Activated CD8-positive, alpha-beta memory T cell treated with anti-CD3 and anti-CD28 coated beads, Interleukin-2, amount 10 ng/mL, durations not matched to agents 7 days and 5 days (primary cell): ENCODE data around the gene RCE1. TPM values are rescaled to one million over a fixed set of nuclear protein-coding genes. Genes with fewer than 3 reads are reported as not detected.
A peak's percentile ranks its signal among the peaks of the same experiment; 100 is the strongest.

ENCODE experiments used
- ATAC-seq: fragments of 150-1000 bp; cut with Tn5 transposase; one replicate; pipeline ENCODE4 v1.10.0; 2021; ENCODE audit warnings: moderate library complexity
- CTCF ChIA-PET: fragments of 350-600 bp; sonication (Branson Sonifier 250); formaldehyde crosslinking; loops from one replicate; lab custom pipeline; 2021; ENCODE audit warnings: antibody characterized with exemption; lab: Charles Lee
- DNase-seq: peaks from one replicate; pipeline ENCODE4 v3.0.0-alpha.2; 2020
- H3K27ac Mint-ChIP-seq: one replicate; pipeline ENCODE4 v1.8.0; 2021; ENCODE audit warnings: mild to moderate bottlenecking, mixed read lengths
- H3K27me3 Mint-ChIP-seq: one replicate; pipeline ENCODE4 v1.8.0; 2021; ENCODE audit warnings: mixed read lengths
- H3K36me3 Mint-ChIP-seq: one replicate; pipeline ENCODE4 v1.8.0; 2021; ENCODE audit warnings: mild to moderate bottlenecking, mixed read lengths
- H3K4me1 Mint-ChIP-seq: one replicate; pipeline ENCODE4 v1.8.0; 2021; ENCODE audit warnings: mixed read lengths
- H3K4me3 Mint-ChIP-seq: one replicate; pipeline ENCODE4 v1.8.0; 2021; ENCODE audit warnings: mild to moderate bottlenecking, moderate library complexity, mixed read lengths
- H3K9me3 Mint-ChIP-seq: one replicate; pipeline ENCODE4 v1.8.0; 2022; ENCODE audit warnings: low read depth, mixed read lengths
- total RNA-seq, 2 experiments: library from RNA; stranded (reverse); gene quantifications; one replicate each; pipeline ENCODE4 v1.2.3, GENCODE V29; 2021

The RCE1 gene
- total RNA-seq, 2 experiments from 2014 or later, result 24.1 to 25.7 TPM

DNA sequence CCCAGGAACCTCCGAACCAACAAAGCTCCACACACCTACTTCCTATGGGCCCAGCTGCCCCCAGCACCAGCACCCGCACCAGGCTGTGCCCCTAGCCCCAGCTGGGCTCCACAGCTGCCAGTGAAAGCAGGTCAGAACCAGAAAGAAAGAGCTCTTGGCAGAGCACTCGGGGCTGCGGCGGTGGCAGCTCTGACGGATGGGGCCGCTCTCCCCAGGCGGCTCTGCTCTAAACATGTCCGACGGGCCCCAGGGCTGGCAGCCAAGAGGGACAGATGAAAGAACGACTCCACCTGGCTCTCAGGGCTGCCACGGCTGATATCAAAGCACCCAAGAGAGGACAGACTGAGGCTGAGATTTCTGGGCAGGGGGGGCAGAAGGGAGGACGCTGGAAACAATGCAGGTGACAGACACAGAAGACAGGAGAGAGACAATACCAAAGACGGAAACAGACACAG lies 39.3 kb downstream of the RCE1 start:
- Mint-ChIP-seq H3K4me1 (peaks cover 14% of the 10 kb centered on the region), H3K27ac (no peak overlapping the region), H3K9me3 (no peaks in the 10 kb centered on the region), H3K4me3 (no peak overlapping the region), H3K27me3 (no peaks in the 10 kb centered on the region), H3K36me3 (no peaks in the 10 kb centered on the region)
- CTCF ChIA-PET, result interaction anchor here (0.6 to 3.5 kb wide), 11 partner anchors 9 to 732 kb away, joined by 3 to 14 read pairs (median 5); partner anchors contain the start of gene RCE1
- DNase-seq (no peak), ATAC-seq (no peak)

GRCh38 chr11:66883016-66883965 lies 40.0 kb downstream of the RCE1 start:
- H3K27me3 Mint-ChIP-seq, result no peaks in the 10 kb centered on the region
- CTCF ChIA-PET, result interaction anchor here (0.5 to 3.5 kb wide), 15 partner anchors 8 to 188 kb away, joined by 3 to 12 read pairs (median 3); no protein-coding TSS in a partner anchor
- no peaks in the 10 kb centered on the region for H3K36me3 Mint-ChIP-seq
- peaks cover 14% of the 10 kb centered on the region for H3K4me1 Mint-ChIP-seq
- DNase-seq, result peak; percentile 74
- peak; percentile 73 for ATAC-seq
- no peak overlapping the region for H3K4me3 Mint-ChIP-seq
- no peak overlapping the region for H3K27ac Mint-ChIP-seq
- no peaks in the 10 kb centered on the region for H3K9me3 Mint-ChIP-seq

DNA sequence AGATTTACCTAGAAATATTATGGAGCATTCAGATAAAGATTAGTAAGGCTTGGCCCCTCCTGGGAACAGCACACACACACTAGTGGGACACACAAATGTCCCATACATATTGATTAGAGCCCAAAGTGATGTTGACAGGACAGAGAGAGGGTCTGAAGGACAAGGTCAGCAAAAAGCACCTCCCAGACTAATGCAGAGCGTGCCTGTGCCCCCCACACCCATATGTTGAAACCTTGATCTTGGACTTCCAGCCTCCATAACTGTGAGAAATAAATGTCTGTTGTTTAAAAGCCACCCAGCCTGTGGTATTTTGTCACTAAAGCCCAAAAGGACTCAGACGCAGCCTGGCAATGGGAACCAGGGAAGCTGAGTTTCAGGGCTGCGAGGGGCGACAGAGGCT lies 41.2 kb downstream of the RCE1 start:
- Mint-ChIP-seq H3K27ac (no peak overlapping the region), H3K9me3 (no peaks in the 10 kb centered on the region), H3K4me3 (no peak overlapping the region), H3K4me1 (peaks cover 14% of the 10 kb centered on the region), H3K27me3 (no peaks in the 10 kb centered on the region), H3K36me3 (no peaks in the 10 kb centered on the region)
- CTCF ChIA-PET, result interaction anchor here (1.1 to 3.5 kb wide), 5 partner anchors 7 to 190 kb away, joined by 3 to 12 read pairs (median 4); no protein-coding TSS in a partner anchor
- DNase-seq (no peak), ATAC-seq (no peak)

- Mint-ChIP-seq H3K4me1 (peaks cover 9% of the 10 kb centered on the region), H3K27me3 (no peaks in the 10 kb centered on the region)
These were observed 42.2 kb downstream of the RCE1 start for GRCh38 chr11:66885469-66885868.

GRCh38 chr11:66885950-66886440 lies 42.8 kb downstream of the RCE1 start:
- Mint-ChIP-seq H3K27ac (no peak overlapping the region), H3K27me3 (no peaks in the 10 kb centered on the region)
- CTCF ChIA-PET, result interaction anchor here (0.7 kb wide), 1 partner anchor 13 kb away, joined by 3 read pairs; no protein-coding TSS in a partner anchor

More at GRCh38 chr11:66885469-66885868, 42.2 kb downstream of the RCE1 start:
- Mint-ChIP-seq H3K36me3 (no peaks in the 10 kb centered on the region), H3K27ac (no peak overlapping the region), H3K9me3 (no peaks in the 10 kb centered on the region), H3K4me3 (no peak overlapping the region)
- CTCF ChIA-PET, result interaction anchor here (3.5 kb wide), 1 partner anchor 191 kb away, joined by 12 read pairs; no protein-coding TSS in a partner anchor
- no peak for DNase-seq
- no peak for ATAC-seq

GRCh38 chr11:66886671-66887221 lies 43.5 kb downstream of the RCE1 start:
- ATAC-seq, result no peak
- Mint-ChIP-seq H3K4me1 (peaks cover 3% of the 10 kb centered on the region), H3K4me3 (no peak overlapping the region), H3K27me3 (peaks cover 2% of the 10 kb centered on the region), H3K9me3 (no peaks in the 10 kb centered on the region), H3K27ac (no peak overlapping the region), H3K36me3 (no peaks in the 10 kb centered on the region)
- CTCF ChIA-PET, result interaction anchor here (0.7 kb wide), 1 partner anchor 14 kb away, joined by 3 read pairs; no protein-coding TSS in a partner anchor
- DNase-seq, result no peak

More at GRCh38 chr11:66885950-66886440, 42.8 kb downstream of the RCE1 start:
- ATAC-seq (no peak), DNase-seq (no peak)
- H3K36me3 Mint-ChIP-seq, result no peaks in the 10 kb centered on the region
- no peak overlapping the region for H3K4me3 Mint-ChIP-seq
- no peaks in the 10 kb centered on the region for H3K9me3 Mint-ChIP-seq
- peaks cover 4% of the 10 kb centered on the region for H3K4me1 Mint-ChIP-seq

GRCh38 chr11:66887526-66887925 lies 44.3 kb downstream of the RCE1 start:
- H3K9me3 Mint-ChIP-seq, result no peaks in the 10 kb centered on the region
- no peak overlapping the region for H3K4me3 Mint-ChIP-seq
- CTCF ChIA-PET, result interaction anchor here (0.5 to 1.5 kb wide), 2 partner anchors 49 to 78 kb away, joined by 3 to 4 read pairs; no protein-coding TSS in a partner anchor
- ATAC-seq (no peak), DNase-seq (no peak)
- H3K27ac Mint-ChIP-seq, result no peak overlapping the region
- no peaks in the 10 kb centered on the region for H3K36me3 Mint-ChIP-seq
- H3K27me3 Mint-ChIP-seq, result peaks cover 5% of the 10 kb centered on the region
- H3K4me1 Mint-ChIP-seq, result peaks cover 9% of the 10 kb centered on the region

DNA sequence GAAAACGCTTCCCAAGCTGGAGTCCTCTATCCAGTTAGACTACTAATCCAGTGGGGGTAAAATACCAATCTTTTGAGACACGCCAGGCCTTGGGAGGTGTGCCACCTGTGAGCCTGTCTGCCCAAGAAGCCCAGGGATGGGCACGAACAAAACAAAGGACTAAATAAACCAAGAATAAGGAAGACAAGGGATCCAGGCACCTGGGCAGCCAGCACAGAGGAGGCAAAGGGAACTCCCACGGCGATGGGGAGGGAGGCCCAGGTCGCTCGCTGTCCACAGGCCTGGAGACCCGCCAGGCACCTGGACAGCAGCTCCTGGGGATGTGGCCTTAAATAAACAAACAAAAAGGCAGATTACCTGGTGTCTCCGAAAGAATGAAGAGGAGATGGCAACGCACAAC lies 45.0 kb downstream of the RCE1 start:
- H3K36me3 Mint-ChIP-seq, result no peaks in the 10 kb centered on the region
- H3K4me1 Mint-ChIP-seq, result peaks cover 14% of the 10 kb centered on the region
- CTCF ChIA-PET, result interaction anchor here (1.5 kb wide), 1 partner anchor 48 kb away, joined by 3 read pairs; no protein-coding TSS in a partner anchor
- ATAC-seq (no peak), DNase-seq (no peak)
- peaks cover 8% of the 10 kb centered on the region for H3K27me3 Mint-ChIP-seq
- no peaks in the 10 kb centered on the region for H3K9me3 Mint-ChIP-seq
- H3K4me3 Mint-ChIP-seq, result no peak overlapping the region
- H3K27ac Mint-ChIP-seq, result no peak overlapping the region

- DNase-seq, result no peak
- Mint-ChIP-seq H3K4me3 (no peak overlapping the region), H3K36me3 (no peaks in the 10 kb centered on the region), H3K27ac (no peak overlapping the region), H3K4me1 (peaks cover 15% of the 10 kb centered on the region), H3K27me3 (peaks cover 16% of the 10 kb centered on the region), H3K9me3 (no peaks in the 10 kb centered on the region)
- CTCF ChIA-PET, result no interaction called here
- no peak for ATAC-seq
These were observed 46.7 kb downstream of the RCE1 start for GRCh38 chr11:66889960-66890359.

DNA sequence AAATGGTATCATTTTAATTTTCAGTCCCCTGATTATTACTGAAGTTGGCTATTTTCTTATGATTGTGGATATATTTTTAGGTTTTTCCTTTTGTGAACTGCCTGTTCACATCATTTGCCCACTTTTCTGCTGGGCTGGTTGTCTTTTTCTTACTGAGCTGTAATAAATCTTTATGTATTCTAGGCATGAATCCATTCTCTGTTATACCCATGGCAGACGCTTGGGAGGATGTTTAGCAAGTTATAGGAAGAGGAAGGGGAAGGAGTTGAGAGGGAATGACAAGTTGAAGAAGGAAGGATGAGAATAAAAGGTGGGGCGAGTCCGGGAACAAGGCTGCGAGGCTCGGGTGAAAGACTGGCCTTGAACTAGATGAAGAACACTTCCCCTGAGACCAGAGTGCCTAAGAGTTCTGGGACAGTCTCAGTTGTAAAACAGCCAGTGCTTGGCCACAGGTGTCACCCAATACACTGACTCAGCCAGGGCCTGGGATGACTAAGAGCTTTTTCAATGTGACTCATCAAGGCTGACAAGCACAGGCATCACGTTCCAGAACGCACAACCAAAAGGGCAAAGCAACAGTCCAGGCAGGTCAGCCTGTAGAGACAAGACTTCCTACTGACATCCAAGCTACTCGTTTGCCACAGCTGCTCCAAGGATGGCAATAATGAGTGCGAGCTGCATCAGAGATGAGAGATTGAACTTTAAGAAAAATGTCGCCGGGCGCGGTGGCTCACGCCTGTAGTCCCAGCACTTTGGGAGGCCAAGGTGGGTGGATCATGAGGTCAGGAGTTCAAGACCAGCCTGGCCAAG lies 48.8 kb downstream of the RCE1 start:
- H3K4me3 Mint-ChIP-seq, result no peak overlapping the region
- peaks cover 15% of the 10 kb centered on the region for H3K4me1 Mint-ChIP-seq
- peak overlapping the region; percentile 29 for H3K27ac Mint-ChIP-seq
- ATAC-seq (peak; percentile 99), DNase-seq (peak; percentile 88)
- no peaks in the 10 kb centered on the region for H3K36me3 Mint-ChIP-seq
- no peaks in the 10 kb centered on the region for H3K9me3 Mint-ChIP-seq
- CTCF ChIA-PET, result interaction anchor here (1.3 to 1.4 kb wide), 2 partner anchors 8 to 182 kb away, joined by 3 to 4 read pairs; no protein-coding TSS in a partner anchor
- peaks cover 22% of the 10 kb centered on the region for H3K27me3 Mint-ChIP-seq

DNA sequence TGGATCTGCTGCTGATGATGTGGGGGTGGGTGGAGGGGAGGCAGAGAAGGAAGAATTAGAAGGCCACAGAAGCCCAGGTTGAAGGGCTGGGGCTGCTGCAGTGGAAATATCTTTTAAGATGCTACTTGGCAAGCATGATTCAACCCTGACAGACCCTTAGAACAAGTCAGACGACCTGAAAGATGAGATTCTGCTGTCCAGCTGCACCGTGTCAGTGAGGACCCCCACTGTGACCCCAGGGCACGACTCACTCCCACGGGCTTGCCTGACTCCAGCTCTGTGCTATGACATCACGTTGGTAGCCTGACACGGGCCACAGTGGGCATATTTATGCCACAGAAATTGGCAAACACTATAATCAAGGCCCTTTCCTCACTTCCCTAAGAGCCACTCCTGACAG lies 49.7 kb downstream of the RCE1 start:
- DNase-seq, result no peak
- H3K4me3 Mint-ChIP-seq, result no peak overlapping the region
- CTCF ChIA-PET, result interaction anchor here (1.4 kb wide), 1 partner anchor 181 kb away, joined by 3 read pairs; no protein-coding TSS in a partner anchor
- no peak overlapping the region for H3K27ac Mint-ChIP-seq
- H3K27me3 Mint-ChIP-seq, result peaks cover 22% of the 10 kb centered on the region
- H3K36me3 Mint-ChIP-seq, result no peaks in the 10 kb centered on the region
- no peak for ATAC-seq
- H3K9me3 Mint-ChIP-seq, result no peaks in the 10 kb centered on the region
- peaks cover 15% of the 10 kb centered on the region for H3K4me1 Mint-ChIP-seq

DNA sequence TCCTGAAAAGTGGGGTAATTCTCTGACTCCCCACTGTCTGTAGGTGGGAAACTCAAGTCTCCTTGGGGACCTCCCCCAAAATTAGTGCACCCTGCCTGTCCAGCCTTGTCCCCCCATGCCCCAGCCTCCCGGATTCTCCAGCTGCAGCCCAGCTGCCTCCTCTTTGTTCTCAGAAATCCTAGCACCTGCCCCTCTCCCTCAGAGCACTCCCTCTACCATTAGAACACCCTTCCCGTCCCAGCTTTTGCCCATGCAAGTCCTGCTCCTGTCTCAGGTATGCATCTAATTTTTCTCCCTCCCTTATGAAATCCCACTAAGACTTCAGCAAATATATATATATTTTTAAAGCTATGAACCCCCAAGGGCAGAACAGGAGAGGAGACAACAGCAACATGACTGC lies 50.9 kb downstream of the RCE1 start:
- H3K36me3 Mint-ChIP-seq, result no peaks in the 10 kb centered on the region
- no peaks in the 10 kb centered on the region for H3K9me3 Mint-ChIP-seq
- H3K4me1 Mint-ChIP-seq, result peaks cover 15% of the 10 kb centered on the region
- peaks cover 24% of the 10 kb centered on the region for H3K27me3 Mint-ChIP-seq
- CTCF ChIA-PET, result interaction anchor here (1.0 to 2.4 kb wide), 3 partner anchors 11 to 62 kb away, joined by 3 to 5 read pairs (median 3); no protein-coding TSS in a partner anchor
- no peak for ATAC-seq
- DNase-seq, result no peak
- no peak overlapping the region for H3K27ac Mint-ChIP-seq
- no peak overlapping the region for H3K4me3 Mint-ChIP-seq
